Measurements from ENCODE around the gene COL26A1.

DNA sequence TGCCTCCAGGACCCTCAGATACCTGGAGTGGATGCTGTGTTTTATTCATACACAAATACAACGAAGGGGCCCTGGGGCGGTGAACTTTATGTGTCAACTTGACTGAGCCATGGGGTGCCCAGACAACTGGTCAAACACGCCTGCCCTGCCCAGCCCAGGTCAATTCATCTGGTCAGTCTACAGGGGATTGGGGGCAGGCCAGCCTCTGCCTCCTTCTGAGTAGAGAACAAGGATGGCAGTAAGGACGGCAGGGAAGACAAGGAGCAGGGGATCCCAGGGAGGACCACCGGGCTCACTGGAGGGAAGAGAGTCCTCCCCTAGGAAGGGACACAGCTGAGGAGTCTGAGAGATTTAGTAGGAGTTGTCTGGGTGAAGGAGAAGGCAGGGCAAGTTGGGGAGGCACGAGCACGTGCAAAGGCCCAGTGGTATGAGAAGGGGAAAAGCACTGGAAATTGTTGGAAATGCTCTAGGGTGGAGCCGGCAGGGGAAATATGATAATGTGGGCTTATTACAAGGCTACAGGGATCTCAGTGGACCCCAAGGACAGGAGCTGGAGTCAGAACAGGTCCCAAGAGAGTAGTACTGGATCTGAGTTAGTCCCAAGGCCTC, 203.0 kb downstream of the COL26A1 start:
- TF ChIP-seq, protein P1, sequence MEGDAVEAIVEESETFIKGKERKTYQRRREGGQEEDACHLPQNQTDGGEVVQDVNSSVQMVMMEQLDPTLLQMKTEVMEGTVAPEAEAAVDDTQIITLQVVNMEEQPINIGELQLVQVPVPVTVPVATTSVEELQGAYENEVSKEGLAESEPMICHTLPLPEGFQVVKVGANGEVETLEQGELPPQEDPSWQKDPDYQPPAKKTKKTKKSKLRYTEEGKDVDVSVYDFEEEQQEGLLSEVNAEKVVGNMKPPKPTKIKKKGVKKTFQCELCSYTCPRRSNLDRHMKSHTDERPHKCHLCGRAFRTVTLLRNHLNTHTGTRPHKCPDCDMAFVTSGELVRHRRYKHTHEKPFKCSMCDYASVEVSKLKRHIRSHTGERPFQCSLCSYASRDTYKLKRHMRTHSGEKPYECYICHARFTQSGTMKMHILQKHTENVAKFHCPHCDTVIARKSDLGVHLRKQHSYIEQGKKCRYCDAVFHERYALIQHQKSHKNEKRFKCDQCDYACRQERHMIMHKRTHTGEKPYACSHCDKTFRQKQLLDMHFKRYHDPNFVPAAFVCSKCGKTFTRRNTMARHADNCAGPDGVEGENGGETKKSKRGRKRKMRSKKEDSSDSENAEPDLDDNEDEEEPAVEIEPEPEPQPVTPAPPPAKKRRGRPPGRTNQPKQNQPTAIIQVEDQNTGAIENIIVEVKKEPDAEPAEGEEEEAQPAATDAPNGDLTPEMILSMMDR (IDR thresholded peaks at IDR 0.05; ENCODE audit: poor library complexity, severe bottlenecking): no peak
- no peak for TF ChIP-seq EZH2 (IDR thresholded peaks at IDR 0.05; ENCODE audit: borderline replicate concordance, insufficient read depth, low read length, poor library complexity, severe bottlenecking)
- no peak for TF ChIP-seq RAD21 (conservative IDR thresholded peaks at IDR 0.05)
- TF ChIP-seq MXI1 (conservative IDR thresholded peaks at IDR 0.05; ENCODE audit: poor library complexity, severe bottlenecking): no peak
- TF ChIP-seq TAF1 (IDR thresholded peaks at IDR 0.05; ENCODE audit: low read depth): no peak
- TF ChIP-seq, protein P2, sequence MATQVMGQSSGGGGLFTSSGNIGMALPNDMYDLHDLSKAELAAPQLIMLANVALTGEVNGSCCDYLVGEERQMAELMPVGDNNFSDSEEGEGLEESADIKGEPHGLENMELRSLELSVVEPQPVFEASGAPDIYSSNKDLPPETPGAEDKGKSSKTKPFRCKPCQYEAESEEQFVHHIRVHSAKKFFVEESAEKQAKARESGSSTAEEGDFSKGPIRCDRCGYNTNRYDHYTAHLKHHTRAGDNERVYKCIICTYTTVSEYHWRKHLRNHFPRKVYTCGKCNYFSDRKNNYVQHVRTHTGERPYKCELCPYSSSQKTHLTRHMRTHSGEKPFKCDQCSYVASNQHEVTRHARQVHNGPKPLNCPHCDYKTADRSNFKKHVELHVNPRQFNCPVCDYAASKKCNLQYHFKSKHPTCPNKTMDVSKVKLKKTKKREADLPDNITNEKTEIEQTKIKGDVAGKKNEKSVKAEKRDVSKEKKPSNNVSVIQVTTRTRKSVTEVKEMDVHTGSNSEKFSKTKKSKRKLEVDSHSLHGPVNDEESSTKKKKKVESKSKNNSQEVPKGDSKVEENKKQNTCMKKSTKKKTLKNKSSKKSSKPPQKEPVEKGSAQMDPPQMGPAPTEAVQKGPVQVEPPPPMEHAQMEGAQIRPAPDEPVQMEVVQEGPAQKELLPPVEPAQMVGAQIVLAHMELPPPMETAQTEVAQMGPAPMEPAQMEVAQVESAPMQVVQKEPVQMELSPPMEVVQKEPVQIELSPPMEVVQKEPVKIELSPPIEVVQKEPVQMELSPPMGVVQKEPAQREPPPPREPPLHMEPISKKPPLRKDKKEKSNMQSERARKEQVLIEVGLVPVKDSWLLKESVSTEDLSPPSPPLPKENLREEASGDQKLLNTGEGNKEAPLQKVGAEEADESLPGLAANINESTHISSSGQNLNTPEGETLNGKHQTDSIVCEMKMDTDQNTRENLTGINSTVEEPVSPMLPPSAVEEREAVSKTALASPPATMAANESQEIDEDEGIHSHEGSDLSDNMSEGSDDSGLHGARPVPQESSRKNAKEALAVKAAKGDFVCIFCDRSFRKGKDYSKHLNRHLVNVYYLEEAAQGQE (IDR thresholded peaks at IDR 0.05; ENCODE audit: borderline replicate concordance): no peak

All from neural cell (in vitro differentiated cells).